Measurements from ENCODE around the gene MBD6.
A peak's percentile ranks its signal among the peaks of the same experiment; 100 is the strongest.
"Not testable (repeated sequence)": the region's sequence is repeated elsewhere in the genome, so short reads cannot be mapped to it uniquely, and the experiment has no call there.

MBD6 gene

DNA sequence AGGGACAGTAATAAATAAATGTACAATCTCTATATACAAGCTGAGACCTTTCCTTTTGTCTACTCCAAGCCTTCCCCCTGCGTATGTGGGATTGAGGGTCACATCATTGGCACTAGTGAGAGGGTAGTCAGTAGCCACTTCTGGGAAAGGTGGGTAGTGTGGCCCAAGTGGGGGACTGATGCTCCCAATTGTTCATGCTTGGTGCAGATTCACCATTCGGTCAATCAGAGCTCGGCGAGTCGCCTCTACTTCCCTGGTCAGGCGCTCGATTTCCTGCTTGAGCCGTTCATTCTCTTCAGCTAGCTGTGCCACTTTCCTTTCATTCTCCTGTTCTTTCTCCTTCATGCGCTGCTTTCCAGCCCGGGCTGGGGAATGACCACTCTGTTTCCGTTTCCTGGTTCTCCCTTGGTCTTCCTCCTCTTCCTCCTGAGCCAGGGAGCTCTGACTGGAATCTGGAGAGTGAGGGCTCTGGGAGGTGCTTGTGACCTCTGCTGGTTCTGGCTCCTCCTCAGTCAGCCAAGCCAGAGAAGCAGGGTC, 5.9 kb upstream of the MBD6 start:
- DNase-seq: no peak

DNA sequence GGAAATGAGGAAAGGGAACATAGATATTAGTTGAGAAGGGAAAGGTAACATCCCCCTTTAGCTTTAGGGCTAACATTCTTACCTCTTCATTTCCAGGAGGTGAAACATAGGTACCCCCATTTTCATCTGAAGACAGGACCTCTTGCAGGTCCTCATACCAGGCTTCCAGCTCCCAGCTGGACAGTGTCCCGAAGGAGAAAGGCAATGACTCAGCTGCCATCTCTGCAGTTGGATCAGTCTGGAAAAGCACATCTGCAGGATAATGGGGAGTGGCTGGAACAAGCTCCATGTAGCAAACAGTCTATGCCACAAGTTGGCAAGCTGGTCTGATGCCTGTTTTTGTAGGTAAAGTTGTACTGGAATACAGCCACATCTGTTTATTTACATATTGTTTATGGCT, 5.4 kb upstream of the MBD6 start:
- no peak for DNase-seq

DNA sequence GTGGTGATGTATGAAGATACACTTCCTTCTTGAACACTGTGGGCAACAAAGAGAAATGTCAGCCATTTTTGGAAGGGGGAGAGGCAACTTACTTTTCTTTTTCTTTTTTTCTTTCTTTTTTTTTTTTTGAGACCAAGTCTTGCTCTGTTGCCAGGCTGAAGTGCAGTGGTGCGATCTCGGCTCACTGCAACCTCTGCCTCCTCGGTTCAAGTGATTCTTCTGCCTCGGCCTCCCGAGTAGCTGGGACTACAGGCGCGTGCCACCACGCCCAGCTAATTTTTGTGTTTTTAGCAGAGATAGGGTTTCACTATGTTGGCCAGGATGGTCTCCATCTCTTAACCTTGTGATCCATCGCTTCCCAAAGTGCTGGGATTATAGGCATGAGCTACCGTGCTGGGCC, 4.9 kb upstream of the MBD6 start:
- not testable (repeated sequence) for DNase-seq

DNA sequence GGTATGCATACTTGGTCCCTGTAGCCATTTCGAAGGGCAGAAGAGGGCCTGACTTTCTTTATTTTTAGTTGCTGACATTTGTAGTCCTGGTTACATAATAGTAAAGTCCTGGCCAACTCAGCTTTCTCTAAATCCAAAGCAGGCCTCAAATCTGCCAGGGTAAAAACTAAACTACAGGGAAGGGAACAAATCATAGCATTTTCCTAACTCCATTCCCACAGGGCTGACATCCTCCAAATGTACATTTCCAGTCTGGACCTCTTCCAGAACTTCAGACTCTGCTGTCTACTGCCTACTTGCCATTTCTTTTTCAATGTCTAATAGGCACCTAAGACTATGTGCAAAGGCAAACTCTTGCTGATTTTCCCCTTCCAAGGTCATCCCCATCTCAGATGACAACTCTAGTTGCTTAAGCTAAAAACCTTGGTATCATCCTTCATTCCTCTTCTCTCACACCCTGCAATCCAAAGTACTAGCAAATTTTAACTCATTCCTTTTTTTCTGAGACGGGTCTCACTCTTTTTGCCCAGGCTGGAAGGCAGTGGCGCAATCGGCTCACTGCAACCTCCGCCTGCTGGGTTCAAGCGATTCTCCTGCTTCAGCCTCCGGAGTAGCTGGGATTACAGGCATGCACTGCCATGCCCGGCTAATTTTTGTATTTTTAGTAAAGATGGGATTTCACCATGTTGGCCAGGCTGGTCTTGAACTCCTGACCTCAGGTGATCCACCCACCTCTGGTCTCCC, 4.3 kb upstream of the MBD6 start:
- DNase-seq: no peak

DNA sequence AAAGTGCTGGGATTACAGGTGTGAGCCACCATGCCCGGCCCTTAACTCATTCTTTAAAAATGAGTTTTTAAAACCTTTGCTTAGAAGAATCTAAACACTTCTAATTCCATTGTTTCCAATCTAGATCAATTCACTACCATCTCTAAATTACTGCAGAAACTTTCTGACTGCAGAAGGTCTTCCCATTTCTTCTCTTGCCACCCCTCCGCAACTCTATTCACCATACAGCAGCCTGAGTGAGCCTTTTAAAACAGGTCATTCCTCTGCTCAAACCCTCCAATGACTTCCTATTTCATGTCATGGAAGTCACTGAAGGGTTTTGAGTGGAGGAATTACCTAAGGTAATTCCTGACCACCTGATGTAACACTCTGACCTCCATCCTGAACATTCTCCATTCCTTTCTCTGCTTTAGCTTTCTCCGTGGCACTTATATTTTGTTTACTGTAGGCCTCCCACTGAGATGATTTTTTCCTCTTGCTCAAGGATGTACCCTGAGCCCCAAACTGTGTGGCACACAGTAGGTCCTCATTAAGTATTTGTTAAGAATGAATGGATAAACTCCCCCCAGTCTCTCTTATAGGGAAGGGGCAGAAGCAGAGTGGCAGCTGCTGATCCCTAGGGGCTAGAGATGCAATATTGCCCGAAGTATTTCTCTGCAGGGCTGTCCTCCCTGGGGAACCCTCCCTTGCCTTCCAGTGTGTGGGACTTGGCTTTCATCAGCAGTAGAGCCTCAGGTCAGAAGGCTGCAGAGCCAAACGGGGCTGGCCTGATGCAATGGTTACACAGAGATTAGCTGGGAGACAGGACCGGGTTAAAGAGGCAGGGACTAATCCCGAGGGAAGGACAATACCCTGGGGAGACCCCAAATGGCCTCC, 3.5 kb upstream of the MBD6 start:
- no peak for DNase-seq

DNA sequence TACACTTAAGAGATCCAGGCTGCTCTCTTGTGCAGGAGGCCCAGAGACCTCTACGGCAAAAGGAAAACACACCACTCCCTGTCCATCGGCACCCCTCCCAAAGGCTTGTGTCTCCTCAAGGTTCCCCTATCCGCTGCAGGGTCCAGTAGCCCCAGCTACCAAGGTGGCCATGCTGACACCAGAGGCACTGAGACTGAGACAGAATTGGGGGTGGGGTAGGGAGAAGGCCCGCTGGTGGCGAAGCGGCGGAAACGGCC, 2.9 kb upstream of the MBD6 start:
- peak; percentile 57 to 60 for DNase-seq

DNA sequence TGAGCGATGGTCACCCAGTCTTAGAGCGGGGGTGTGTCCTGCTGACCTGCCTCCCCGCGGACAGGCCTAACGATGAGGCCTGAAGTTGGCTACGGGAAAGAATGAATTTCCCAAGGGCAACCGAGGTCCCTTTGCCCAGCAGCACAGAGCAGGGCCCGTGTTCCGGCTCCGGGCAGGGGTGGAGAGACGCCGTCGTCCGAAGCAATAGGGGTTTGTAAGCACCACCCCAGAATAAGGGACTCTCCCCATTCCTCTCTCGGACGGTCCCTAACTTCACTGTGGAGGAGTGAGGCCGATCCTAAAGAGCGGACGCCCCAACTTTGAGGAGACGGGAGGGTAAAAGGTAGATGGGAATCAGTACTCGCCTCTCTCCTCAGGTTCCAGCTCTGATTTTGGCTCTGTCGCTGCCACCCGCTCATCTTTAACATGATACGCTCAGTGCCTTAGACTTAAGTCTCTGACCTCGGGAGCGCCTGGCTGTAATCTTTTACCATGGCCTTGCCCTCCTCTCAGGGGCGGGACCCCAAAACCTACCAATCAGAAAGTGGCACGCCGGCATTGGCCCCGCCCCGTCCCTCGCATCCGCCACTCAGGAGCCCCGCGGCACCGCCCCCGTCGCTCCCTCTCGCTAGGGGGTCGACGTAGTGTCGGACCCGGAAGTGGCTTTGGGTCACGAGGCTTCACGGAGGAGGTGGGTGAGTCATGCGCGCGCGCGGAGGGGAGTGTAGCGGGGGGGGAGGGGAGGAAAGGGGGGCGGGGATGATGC, 2.4 kb upstream of the MBD6 start, which contains the start of gene DDIT3:
Gene DDIT3 (minus strand): TSS at position 462 of the 766 bp plus-strand sequence. CDS start 3,108 bp downstream, outside the sequence.
- DNase-seq: peak; percentile 99 to 100

DNA sequence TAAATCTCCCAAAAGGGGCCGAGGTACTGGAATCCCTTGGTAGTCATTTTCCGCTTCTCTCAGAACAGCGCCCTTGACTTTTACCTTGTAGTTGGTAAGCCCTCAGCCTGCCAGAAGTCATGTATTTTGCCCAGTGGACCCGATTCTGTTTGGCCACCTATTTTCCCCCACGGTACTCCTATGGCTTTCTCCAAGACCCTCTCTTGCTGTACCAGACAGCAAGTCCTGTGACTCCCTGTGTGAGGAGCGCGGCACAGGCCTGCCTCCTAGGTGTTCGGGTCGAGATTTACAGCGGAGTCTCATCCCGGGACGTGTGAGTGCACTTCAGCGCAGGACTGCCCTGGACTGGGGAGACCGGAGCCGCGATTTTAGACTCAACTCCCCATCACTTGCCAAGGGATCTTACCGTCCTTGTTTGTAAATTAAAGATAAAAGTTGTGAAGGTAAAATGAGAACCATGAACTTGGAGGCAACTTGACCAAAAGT, 1.1 kb upstream of the MBD6 start:
- DNase-seq: peak; percentile 52 to 55

DNA sequence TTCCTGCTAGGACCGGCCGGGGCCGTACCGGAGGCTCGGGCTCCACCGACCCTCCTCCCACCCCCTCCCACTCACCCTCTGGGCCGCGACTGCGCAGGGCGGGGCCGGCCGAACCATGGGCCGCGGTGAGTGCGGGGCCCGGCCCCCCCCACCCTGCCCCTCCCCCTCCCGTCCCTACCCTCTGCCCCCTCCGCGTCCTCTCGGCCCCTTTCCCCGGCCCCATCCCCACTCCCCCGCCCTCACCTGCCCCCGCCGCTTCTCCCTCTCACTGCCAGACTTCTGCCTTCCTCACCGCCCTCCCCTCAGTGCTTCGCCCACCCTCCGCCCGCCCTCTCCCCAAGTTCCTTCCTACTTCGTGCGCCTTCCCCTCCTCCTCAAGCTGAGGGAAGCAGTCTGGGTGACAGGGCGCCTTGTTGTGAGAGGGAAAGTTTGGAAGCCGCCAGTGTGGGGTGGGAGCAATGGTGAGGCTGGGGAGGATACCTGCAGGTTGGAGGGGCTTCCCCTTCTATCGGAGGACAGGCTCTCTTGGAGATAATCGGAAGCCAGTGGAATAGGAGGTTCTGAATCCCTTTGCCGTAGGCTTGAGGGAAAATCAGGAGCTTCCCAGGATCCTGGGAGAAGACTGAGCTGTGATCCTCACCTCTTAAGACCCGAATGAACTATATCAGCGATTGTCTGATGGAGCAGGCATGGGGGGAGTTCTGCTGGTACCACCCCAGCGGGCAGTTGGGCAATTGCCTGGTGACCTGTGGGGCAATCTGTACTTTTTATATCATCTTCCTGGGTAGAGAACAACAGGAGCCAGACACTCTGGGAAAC, 472 bp downstream of the MBD6 start:
- peak in 1 of 2 experiments; percentile 59 for DNase-seq

DNA sequence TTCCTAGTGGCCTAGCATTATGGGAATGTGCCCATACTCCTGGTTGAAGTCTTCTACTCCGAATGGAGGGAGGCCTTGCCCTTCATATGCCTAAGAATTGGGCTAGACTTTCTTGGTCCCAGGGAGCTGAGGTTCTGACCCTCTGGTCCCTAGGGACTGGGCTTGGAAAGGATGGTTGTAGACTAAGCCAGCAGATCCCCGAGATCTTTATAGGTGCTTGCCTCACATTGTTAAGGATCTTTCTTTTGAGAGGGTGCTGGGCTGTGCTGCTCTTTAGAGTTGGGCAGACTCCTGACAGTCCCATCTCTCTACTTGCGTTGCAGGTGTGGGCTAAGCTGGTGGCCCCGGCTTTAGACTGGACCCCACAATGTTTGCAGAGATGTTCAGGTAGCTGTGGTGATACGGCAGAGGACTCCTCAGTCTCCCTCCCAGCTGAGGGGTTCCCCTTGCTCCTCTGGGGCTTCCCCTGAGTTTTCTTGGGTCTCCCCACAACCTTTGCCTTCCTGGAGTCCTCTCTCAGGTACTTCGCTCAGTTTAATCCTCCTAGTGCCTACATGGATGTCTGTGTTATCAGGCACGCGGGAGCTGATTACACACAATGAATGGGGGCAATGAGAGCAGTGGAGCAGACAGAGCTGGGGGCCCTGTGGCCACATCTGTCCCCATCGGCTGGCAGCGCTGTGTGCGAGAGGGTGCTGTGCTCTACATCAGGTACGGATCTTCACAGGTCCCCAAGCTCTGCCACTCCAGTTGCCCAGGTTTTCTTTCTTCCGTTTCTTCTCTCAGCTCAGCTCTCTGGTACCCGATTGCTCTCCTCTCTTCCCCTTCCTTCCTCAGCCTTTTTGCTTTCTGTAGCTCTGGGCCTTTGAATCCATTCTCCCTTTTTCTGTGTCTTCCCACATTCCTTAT, 1.3 kb downstream of the MBD6 start:
- peak in 1 of 2 experiments; percentile 30 for DNase-seq

DNA sequence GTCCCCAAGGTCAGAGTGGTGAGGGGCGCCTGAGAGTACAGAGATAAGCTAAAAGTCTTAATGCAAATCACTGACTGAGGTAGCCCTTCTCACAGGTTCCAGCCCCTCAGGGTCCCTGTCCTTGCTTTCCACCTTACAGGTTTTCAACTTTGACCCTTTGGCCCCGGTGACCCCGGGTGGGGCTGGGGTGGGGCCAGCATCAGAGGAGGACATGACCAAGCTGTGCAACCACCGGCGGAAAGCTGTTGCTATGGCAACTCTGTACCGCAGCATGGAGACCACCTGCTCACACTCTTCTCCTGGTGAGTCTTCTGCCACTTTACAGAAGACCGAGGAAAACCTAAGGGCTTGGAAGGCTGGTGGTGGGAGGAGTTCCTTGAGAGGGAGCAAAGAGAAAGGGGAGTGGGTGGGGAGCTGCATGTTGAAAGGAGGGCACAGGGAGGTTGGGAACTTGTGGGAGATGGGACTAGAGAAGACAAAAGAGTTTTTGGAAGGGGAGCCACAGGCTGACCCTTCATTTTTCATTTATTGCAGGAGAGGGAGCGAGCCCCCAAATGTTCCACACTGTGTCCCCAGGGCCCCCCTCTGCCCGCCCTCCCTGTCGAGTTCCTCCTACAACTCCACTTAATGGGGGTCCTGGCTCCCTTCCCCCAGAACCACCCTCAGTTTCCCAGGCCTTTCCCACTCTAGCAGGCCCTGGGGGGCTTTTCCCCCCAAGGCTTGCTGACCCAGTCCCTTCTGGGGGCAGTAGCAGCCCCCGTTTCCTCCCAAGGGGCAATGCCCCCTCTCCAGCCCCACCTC, 2.4 kb downstream of the MBD6 start:
- DNase-seq: no peak

DNA sequence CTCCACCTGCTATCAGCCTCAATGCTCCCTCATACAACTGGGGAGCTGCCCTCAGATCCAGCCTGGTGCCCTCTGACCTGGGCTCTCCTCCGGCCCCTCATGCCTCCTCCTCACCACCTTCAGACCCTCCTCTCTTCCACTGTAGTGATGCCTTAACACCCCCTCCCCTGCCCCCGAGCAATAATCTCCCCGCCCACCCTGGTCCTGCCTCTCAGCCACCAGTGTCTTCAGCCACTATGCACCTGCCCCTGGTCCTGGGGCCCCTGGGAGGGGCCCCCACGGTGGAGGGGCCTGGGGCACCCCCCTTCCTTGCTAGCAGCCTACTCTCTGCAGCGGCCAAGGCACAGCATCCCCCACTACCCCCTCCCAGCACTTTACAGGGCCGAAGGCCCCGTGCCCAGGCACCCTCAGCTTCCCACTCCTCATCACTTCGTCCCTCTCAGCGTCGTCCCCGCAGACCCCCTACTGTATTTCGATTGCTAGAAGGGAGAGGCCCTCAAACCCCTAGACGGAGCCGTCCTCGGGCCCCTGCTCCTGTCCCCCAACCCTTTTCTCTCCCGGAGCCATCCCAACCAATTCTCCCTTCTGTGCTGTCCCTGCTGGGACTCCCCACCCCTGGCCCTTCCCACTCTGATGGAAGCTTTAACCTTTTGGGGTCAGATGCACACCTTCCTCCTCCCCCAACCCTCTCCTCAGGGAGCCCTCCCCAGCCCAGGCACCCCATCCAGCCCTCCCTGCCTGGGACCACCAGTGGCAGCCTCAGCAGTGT, 3.2 kb downstream of the MBD6 start:
- no peak for DNase-seq

DNA sequence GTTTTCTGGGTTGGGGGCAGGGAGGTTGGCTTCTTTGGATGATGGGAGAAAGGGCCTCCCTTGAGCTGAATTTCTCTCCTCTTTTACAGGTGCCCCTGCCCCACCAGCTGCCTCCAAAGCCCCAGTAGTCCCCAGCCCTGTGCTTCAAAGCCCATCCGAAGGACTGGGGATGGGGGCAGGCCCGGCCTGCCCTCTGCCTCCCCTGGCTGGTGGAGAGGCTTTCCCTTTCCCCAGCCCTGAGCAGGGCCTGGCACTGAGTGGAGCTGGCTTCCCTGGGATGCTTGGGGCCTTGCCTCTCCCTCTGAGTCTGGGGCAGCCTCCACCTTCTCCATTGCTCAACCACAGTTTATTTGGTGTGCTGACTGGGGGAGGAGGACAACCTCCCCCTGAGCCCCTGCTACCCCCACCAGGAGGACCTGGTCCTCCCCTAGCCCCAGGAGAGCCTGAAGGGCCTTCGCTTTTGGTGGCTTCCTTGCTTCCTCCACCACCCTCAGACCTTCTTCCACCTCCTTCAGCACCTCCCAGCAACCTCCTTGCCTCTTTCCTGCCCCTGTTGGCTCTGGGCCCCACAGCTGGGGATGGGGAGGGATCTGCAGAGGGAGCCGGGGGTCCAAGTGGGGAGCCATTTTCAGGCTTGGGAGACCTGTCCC, 4.0 kb downstream of the MBD6 start:
- no peak for DNase-seq

DNA sequence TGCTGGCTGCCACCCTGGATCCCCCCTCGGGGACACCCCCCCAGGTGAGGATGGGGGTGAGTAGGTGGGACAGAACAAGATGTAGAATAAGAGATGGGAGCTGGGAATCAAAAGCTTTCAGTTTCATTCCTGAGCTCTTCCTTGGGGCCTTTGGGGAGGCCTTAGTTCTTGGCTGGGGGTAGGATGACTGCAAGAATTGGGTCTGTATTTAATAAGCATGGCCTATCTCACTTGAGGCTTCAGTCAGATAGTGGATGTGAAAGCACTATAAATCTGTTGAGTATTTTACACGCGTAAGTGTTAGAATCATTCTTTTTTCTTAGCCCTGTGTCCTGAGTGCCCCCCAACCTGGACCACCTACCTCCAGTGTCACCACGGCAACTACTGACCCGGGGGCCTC, 4.6 kb downstream of the MBD6 start:
- no peak for DNase-seq

DNA sequence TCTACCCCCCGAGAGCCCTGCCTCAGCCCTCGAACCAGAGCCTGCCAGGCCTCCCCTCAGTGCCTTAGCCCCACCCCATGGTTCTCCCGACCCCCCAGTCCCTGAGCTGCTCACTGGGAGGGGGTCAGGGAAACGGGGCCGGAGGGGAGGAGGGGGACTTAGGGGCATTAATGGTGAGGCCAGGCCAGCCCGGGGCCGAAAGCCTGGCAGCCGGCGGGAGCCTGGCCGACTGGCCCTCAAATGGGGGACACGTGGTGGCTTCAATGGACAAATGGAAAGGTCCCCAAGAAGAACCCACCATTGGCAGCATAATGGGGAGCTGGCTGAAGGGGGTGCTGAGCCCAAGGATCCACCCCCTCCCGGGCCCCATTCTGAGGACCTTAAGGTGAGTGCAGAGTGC, 5.6 kb downstream of the MBD6 start:
- DNase-seq: no peak

DNA sequence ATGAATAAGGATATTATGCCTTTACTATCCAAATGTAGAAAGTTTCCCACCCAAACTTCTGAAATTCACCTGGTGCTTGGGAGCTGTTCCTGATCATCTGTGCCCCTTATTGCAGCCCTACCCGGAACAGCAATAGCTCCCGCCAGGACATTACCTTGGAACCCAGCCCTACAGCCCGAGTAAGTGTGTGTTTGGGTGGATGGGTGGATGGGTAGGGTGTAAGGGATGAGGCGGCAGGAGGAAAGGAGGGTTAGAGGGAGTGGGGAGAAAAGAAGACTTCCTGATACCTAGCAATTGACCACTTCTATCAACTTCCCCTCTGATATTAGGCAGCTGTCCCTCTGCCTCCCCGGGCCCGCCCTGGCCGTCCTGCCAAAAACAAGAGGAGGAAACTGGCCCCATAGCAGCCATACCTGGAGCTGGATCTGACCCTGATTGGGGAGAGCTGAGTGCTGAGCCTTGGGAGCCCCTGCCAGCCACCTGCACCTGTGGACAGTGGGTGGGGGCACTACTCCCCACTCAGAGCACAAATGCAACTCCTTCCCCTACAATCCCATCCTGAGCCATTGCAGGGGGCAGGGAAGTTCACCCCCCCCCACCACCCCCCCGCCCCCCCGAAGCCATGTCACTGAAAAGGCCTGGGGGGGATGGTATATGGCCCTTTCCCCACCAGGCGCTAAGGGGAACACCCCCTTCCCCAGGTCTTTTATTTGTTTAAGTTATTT, 6.4 kb downstream of the MBD6 start:
- no peak for DNase-seq

DNA sequence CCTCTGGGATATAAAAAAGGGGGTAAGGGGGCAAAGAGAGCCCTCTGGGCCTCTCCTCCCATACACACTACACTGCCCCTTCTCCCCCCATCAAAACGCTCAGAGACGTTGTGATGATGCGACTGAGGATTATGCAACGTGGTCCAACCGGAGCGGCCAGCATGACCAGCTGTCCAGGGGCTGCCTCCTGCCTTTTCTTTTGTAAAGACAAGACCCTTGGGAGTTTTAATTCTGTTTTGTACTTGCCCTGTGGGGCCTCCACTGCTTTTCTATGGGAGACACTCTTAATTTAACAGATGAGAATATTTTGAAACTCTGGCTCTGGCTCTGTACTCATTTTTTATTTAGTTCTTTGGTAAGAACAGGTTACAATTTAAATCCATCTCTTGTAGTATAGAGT, 7.2 kb downstream of the MBD6 start:
- DNase-seq: no peak

All from activated T-cell treated with anti-CD3 and anti-CD28 coated beads, Interleukin-2, amount 50 U/mL, for 48 hours (primary cell).